Thyroid gland (tissue), 4 donors: ENCODE data around the gene PLPP1.

Source experiments
- CTCF ChIP-seq, 6 experiments: fragments of 200-600 bp in 3 of 6; fragments of 450-650 bp in 3 of 6; sonication (generic) in 3 of 6; IDR thresholded peaks; one replicate each; pipeline ENCODE4 v1.5.1; 2016 to 2019; ENCODE audit warnings: antibody characterized with exemption in 6 of 6, mild to moderate bottlenecking in 2 of 6, inconsistent platforms in 1 of 6, moderate library complexity in 1 of 6
- POLR2A ChIP-seq, 2 donors: fragments of 450-650 bp; IDR thresholded peaks; one replicate each; pipeline ENCODE4 v1.6.1; 2017; ENCODE audit warnings: antibody characterized with exemption in 2 of 2, mild to moderate bottlenecking in 2 of 2, moderate library complexity in 1 of 2

- TF ChIP-seq CTCF (IDR thresholded peaks at IDR 0.05) = no peak
- no peak for TF ChIP-seq POLR2A (IDR thresholded peaks at IDR 0.05)
These were observed 105.5 kb downstream of the PLPP1 start for GRCh38 chr5:55429221-55429612.
